ENCODE data around the gene LAMA3. TPM values are rescaled to one million over a fixed set of nuclear protein-coding genes. Genes with fewer than 3 reads are reported as not detected.

Gene LAMA3
- total and polyA plus RNA-seq, 8 donors, result 4.3 to 182 (median 26.6) TPM

DNA sequence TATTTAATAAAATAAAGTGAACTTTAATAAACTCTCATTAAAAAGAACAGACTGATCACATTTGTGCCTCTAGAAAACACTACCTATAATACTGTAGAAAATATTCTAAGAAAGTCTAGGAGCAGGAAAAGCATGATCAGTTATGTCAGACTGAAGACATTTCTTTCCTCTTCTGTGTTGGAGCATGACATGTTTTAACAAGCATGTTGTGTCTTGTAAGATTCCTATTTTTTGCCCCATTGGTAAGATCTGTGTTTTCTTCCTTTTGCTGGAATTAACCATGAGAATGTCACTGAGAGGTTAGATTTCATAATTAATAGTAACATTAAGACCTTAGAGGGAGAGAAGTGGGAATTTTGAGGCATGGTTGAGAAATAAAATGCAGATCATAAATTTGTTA, 27.7 kb downstream of the LAMA3 start:
- peaks cover 0 to 19% (median 7%) of the 10 kb centered on the region in 4 donors for H3K4me1 ChIP-seq
- H3K36me3 ChIP-seq, result no peaks in the 10 kb centered on the region
- intact Hi-C loops (cut with DNase I; ENCODE audit: low total_unique reads), result no loop called here
- no peak overlapping the region for H3K4me3 ChIP-seq
- no peak overlapping the region for H3K27ac ChIP-seq
- H3K27me3 ChIP-seq, result no peaks in the 10 kb centered on the region
- no peaks in the 10 kb centered on the region for H3K9me3 ChIP-seq
- TF ChIP-seq POLR2A (IDR thresholded peaks at IDR 0.05) (no peak), POLR2AphosphoS5 (IDR thresholded peaks at IDR 0.05) (no peak), EP300 (IDR thresholded peaks at IDR 0.05) (no peak)
- TF ChIP-seq, protein P1, sequence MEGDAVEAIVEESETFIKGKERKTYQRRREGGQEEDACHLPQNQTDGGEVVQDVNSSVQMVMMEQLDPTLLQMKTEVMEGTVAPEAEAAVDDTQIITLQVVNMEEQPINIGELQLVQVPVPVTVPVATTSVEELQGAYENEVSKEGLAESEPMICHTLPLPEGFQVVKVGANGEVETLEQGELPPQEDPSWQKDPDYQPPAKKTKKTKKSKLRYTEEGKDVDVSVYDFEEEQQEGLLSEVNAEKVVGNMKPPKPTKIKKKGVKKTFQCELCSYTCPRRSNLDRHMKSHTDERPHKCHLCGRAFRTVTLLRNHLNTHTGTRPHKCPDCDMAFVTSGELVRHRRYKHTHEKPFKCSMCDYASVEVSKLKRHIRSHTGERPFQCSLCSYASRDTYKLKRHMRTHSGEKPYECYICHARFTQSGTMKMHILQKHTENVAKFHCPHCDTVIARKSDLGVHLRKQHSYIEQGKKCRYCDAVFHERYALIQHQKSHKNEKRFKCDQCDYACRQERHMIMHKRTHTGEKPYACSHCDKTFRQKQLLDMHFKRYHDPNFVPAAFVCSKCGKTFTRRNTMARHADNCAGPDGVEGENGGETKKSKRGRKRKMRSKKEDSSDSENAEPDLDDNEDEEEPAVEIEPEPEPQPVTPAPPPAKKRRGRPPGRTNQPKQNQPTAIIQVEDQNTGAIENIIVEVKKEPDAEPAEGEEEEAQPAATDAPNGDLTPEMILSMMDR (IDR thresholded peaks at IDR 0.05), result no peak
- no peak for DNase-seq

DNA sequence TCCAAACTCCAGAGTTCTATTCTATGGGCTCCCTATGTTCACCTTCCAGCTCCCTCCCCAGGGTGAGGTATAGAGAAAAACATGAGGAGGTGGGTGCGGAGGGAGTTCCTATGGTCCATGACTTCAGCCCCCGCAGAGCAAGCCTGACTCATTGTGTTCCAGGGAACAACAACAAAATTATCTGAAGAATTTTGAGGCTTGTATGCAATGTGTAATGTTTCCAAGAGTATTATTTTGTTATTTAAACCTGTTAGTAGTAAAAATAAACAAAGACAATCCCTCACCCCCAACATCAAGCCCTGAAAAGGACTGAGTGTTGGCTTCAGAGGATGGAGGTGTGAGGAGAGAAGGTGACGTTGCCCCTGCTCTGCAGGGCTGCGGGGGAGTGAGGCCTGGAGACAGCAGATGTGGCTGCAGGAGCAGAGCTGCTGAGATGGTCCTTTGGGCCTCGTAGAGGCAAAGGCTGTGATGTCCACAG, 29.0 kb downstream of the LAMA3 start:
- H3K4me3 ChIP-seq, result no peak overlapping the region
- H3K4me1 ChIP-seq, result peaks cover 0 to 27% (median 12%) of the 10 kb centered on the region in 4 donors
- H3K9me3 ChIP-seq, result no peaks in the 10 kb centered on the region
- no peaks in the 10 kb centered on the region for H3K27me3 ChIP-seq
- intact Hi-C loops (cut with DNase I; ENCODE audit: low total_unique reads), result no loop called here
- TF ChIP-seq POLR2AphosphoS5 (IDR thresholded peaks at IDR 0.05), result no peak
- no peak for TF ChIP-seq POLR2A (IDR thresholded peaks at IDR 0.05)
- TF ChIP-seq EP300 (IDR thresholded peaks at IDR 0.05), result no peak
- TF ChIP-seq, protein P1 (IDR thresholded peaks at IDR 0.05), result no peak
- no peak for DNase-seq
- 86 to 91% (median 87%) methylated on average over 5 of the region's 5 CpGs for WGBS, 5 donors
- no peaks in the 10 kb centered on the region for H3K36me3 ChIP-seq
- H3K27ac ChIP-seq, result no peak overlapping the region

DNA sequence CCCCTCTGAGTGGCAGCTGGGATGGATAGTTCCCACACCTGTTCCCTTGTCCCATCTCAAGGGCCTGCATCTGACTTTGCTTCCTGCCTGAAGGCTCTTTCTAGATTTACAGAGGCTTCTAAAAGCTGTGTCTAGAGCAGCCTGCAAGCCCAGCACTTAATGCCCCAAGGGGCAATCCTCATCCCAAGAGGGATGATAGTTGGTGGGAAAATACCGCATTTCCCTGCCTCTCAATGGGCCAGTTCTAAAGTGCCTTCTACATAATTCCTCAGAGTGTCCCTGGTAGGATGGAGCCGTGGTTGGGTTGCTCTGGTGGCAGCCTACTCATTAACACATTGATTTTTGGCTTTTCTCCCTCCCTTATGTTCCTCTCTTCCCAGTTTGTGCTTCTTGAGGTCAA, 29.5 kb downstream of the LAMA3 start:
- Histone ChIP-seq H3K9me3 (no peaks in the 10 kb centered on the region), H3K27me3 (no peaks in the 10 kb centered on the region), H3K36me3 (no peaks in the 10 kb centered on the region), H3K27ac (no peak overlapping the region), H3K4me3 (no peak overlapping the region), H3K4me1 (peaks cover 0 to 27% (median 12%) of the 10 kb centered on the region in 4 donors)
- intact Hi-C loops (cut with DNase I; ENCODE audit: low total_unique reads), result no loop called here
- WGBS, 5 donors, result 91 to 100% (median 97%) methylated on average over 2 of the region's 2 CpGs
- no peak for TF ChIP-seq POLR2AphosphoS5 (IDR thresholded peaks at IDR 0.05)
- TF ChIP-seq, protein P1 (IDR thresholded peaks at IDR 0.05), result no peak
- TF ChIP-seq POLR2A (IDR thresholded peaks at IDR 0.05), result no peak
- TF ChIP-seq EP300 (IDR thresholded peaks at IDR 0.05), result no peak
- no peak for DNase-seq

DNA sequence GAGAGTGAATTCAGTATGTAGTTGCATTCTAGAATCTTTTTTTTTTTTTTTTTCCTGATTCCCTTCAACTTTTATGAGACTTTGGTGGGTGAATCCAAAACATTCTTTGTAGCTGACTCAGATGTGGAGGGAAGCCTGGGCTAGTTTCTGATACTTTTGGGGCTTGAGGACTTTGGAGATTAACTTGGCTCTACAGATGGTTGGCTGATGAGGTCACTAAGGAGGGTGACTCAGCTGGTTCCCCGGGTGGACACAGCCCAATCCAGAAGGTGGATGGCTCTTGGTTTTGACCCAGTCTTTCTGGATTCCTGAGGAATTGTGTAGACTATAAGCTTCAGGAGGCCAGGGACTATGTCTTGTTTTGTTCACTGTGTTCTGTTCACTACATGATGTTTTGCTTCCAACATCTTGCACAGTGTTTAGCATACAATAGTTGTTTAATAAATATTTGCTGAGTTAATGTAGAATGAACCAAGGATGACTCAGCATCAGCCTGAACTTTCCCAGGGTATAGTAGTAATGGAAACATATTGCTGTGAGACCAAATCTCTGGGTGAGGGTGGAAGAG, 30.5 kb downstream of the LAMA3 start:
- intact Hi-C loops (cut with DNase I; ENCODE audit: low total_unique reads), result no loop called here
- Histone ChIP-seq H3K9me3 (no peaks in the 10 kb centered on the region), H3K36me3 (no peaks in the 10 kb centered on the region), H3K4me3 (no peak overlapping the region), H3K27ac (peak overlapping the region in 1 of 5 donors; percentile 17), H3K27me3 (no peaks in the 10 kb centered on the region), H3K4me1 (peaks cover 0 to 27% (median 12%) of the 10 kb centered on the region in 4 donors)
- DNase-seq, result peak in 1 of 2 donors; percentile 38
- WGBS, 5 donors, result 25 to 42% (median 26%) methylated on average over 1 of the region's 1 CpG
- TF ChIP-seq, protein P1 (IDR thresholded peaks at IDR 0.05), result no peak
- no peak for TF ChIP-seq EP300 (IDR thresholded peaks at IDR 0.05)
- no peak for TF ChIP-seq POLR2A (IDR thresholded peaks at IDR 0.05)
- TF ChIP-seq POLR2AphosphoS5 (IDR thresholded peaks at IDR 0.05), result no peak
